ENCODE measurements around the gene MAB21L2. TPM values are rescaled to one million over a fixed set of nuclear protein-coding genes. Genes with fewer than 3 reads are reported as not detected.

The MAB21L2 gene
- total RNA-seq, 1 experiment from 2014 or later = not detected

- Histone ChIP-seq H3K56ac (ENCODE audit: insufficient read length, low read depth, low read length) (no peak overlapping the region), H4K5ac (ENCODE audit: insufficient read length, low read depth, low read length) (no peak overlapping the region), H2BK20ac (ENCODE audit: low read depth, low read length, poor library complexity, severe bottlenecking) (no peak overlapping the region), H2BK5ac (ENCODE audit: insufficient read length, low read length) (no peak overlapping the region), H3K14ac (ENCODE audit: insufficient read depth, low read length) (no peak overlapping the region), H4K91ac (ENCODE audit: insufficient read length, low read depth, low read length) (no peak overlapping the region), H2AFZ (ENCODE audit: low read length) (no peak overlapping the region), H3K27ac (ENCODE audit: insufficient read length, low read depth, low read length) (no peak overlapping the region), H3T11ph (ENCODE audit: low read length) (no peak overlapping the region), H2BK15ac (ENCODE audit: low read depth, low read length) (no peak overlapping the region), H3K4me2 (ENCODE audit: insufficient read depth, insufficient read length, low read length) (peak overlapping the region; percentile 45), H3K23ac (ENCODE audit: insufficient read length, low read depth, low read length) (no peak overlapping the region), H3K9ac (ENCODE audit: extremely low read depth, insufficient read length, low read length) (no peak overlapping the region), H3K9me3 (ENCODE audit: control insufficient read depth, low read depth, low read length) (no peaks in the 10 kb centered on the region), H2BK12ac (ENCODE audit: insufficient read length, low read depth, low read length) (no peak overlapping the region), H2BK120ac (ENCODE audit: low read depth, low read length, poor library complexity, severe bottlenecking) (no peak overlapping the region), H3K4me1 (ENCODE audit: insufficient read depth, low read length) (0 out of 2 replicates have a peak, but pooled peaks cover 2% of the 10 kb centered on the region), H4K20me1 (ENCODE audit: control insufficient read depth, insufficient read depth, insufficient read length) (peaks cover 4% of the 10 kb centered on the region), H3K79me2 (ENCODE audit: insufficient read depth, low read length) (no peaks in the 10 kb centered on the region), H3K79me1 (ENCODE audit: insufficient read depth, low read depth, low read length, poor library complexity, severe bottlenecking) (no peaks in the 10 kb centered on the region), H3K18ac (ENCODE audit: insufficient read length, low read depth, low read length) (no peak overlapping the region), H4K8ac (replicated peaks; ENCODE audit: insufficient read length, low read depth, low read length) (no peak overlapping the region), H3K23me2 (ENCODE audit: insufficient read length, low read depth, low read length, poor library complexity, severe bottlenecking) (peaks cover 35% of the 10 kb centered on the region), H3K27me3 (ENCODE audit: insufficient read depth, low read length) (peaks cover 30% of the 10 kb centered on the region; the same call in 1 of the 2 replicates), H2AK5ac (ENCODE audit: insufficient read length, low read length) (no peak overlapping the region), H3K4ac (ENCODE audit: low read depth, low read length) (no peak overlapping the region)
- WGBS (ENCODE audit: extremely low coverage, insufficient read length, low lambda C conversion rate) = no CpG with 5 or more reads among the region's 9 CpGs
- no peak for TF ChIP-seq CTCF (conservative IDR thresholded peaks at IDR 0.05)
- Mint-ChIP-seq H3K27ac (no peak overlapping the region), H3K4me1 (peaks cover 44 to 55% of the 10 kb centered on the region in 2 experiments), H3K36me3 (ENCODE audit: insufficient read depth in 1 of 3, low read depth in 3 of 3) (no peaks in the 10 kb centered on the region), H3K27me3 (ENCODE audit: low read depth) (peaks cover 69% of the 10 kb centered on the region), H3K9me3 (peaks cover 0 to 3% of the 10 kb centered on the region in 2 experiments; a peak in 1 of 5 replicates), H3K4me3 (peak overlapping the region; percentile 69 to 84)
- DNase-seq = no peak
Measured at GRCh38 chr4:150580306-150580705, 1.6 kb upstream of the MAB21L2 start.

Measured in H9 (cell line).